IMR-90 (cell line): ENCODE results near the gene LRRC8B. TPM values are rescaled to one million over a fixed set of nuclear protein-coding genes. Genes with fewer than 3 reads are reported as not detected.

Experiments used
- ATAC-seq: fragments of 200-7000 bp; cut with Tn5 transposase; 2 replicates; pipeline ENCODE4 v1.9.1; 2020; ENCODE audit warnings: low read depth, mild to moderate bottlenecking, moderate library complexity
- BruUV-seq: library from RNA; stranded (reverse); fragments of 400-500 nt; replicated peaks from 2 replicates; lab custom pipeline; 2021; lab: Mats Ljungman, UMichigan
- CTCF ChIA-PET: fragments of 300-600 bp; formaldehyde crosslinking; extraction: SDS; loops from one replicate; lab custom pipeline; 2021; ENCODE audit warnings: antibody characterized with exemption; lab: Yijun Ruan, JAX
- POLR2A ChIA-PET: fragments of 300-600 bp; sonication (Branson Sonifier 250); formaldehyde crosslinking; loops from one replicate; lab custom pipeline; 2022; ENCODE audit warnings: antibody characterized with exemption; ENCODE audit not compliant: unreplicated experiment; lab: Charles Lee
- DNase-seq: peaks from one replicate; pipeline ENCODE4 v3.0.0; 2013
- H2AFZ ChIP-seq: replicated peaks from 2 replicates; pipeline ENCODE3; 2013; ENCODE audit warnings: low read length, mild to moderate bottlenecking; ENCODE audit not compliant: poor library complexity
- H2AK5ac ChIP-seq: 2 replicates; pipeline ENCODE4 v1.6.1; 2013; ENCODE audit warnings: low read depth, low read length, inconsistent platforms
- H2AK9ac ChIP-seq: replicated peaks from 2 replicates; pipeline ENCODE3; 2013; ENCODE audit warnings: mild to moderate bottlenecking, low read depth, low read length, moderate library complexity; ENCODE audit not compliant: poor library complexity
- H2BK120ac ChIP-seq: 2 replicates; pipeline ENCODE4 v1.6.1; 2013; ENCODE audit warnings: low read depth, low read length, inconsistent platforms
- H2BK15ac ChIP-seq: 3 replicates; pipeline ENCODE4 v1.6.1; 2013; ENCODE audit warnings: low read depth, low read length, inconsistent platforms
- H2BK20ac ChIP-seq: 2 replicates; pipeline ENCODE4 v1.6.1; 2013; ENCODE audit warnings: low read depth, mild to moderate bottlenecking, inconsistent platforms, low read length, moderate library complexity
- H2BK5ac ChIP-seq: 2 replicates; pipeline ENCODE4 v1.6.1; 2013; ENCODE audit warnings: mild to moderate bottlenecking, low read depth, low read length, inconsistent platforms; ENCODE audit not compliant: poor library complexity, severe bottlenecking
- H3K14ac ChIP-seq: replicated peaks from 2 replicates; pipeline ENCODE4 v1.6.1; 2013; ENCODE audit warnings: low read depth, low read length, inconsistent platforms
- H3K18ac ChIP-seq: 2 replicates; pipeline ENCODE4 v1.6.1; 2013; ENCODE audit warnings: low read depth, low read length, control low read depth
- H3K23ac ChIP-seq: 2 replicates; pipeline ENCODE4 v1.6.1; 2013; ENCODE audit warnings: low read depth, low read length, inconsistent platforms
- H3K27ac ChIP-seq: 2 replicates; pipeline ENCODE4 v1.5.1; 2013; ENCODE audit warnings: mild to moderate bottlenecking, control low read depth, low read length; ENCODE audit not compliant: insufficient read depth
- H3K27me3 ChIP-seq: 2 replicates; pipeline ENCODE4 v1.6.1; 2013; ENCODE audit warnings: low read length; ENCODE audit not compliant: control insufficient read depth, insufficient read depth
- H3K36me3 ChIP-seq: 2 replicates; pipeline ENCODE4 v1.6.1; 2013; ENCODE audit warnings: low read length, mixed read lengths; ENCODE audit not compliant: control insufficient read depth, insufficient read depth
- H3K4ac ChIP-seq: 2 replicates; pipeline ENCODE4 v1.6.1; 2013; ENCODE audit warnings: low read depth, low read length, inconsistent platforms
- H3K4me1 ChIP-seq: 2 replicates; pipeline ENCODE4 v1.6.1; 2013; ENCODE audit warnings: low read length, mixed read lengths; ENCODE audit not compliant: control insufficient read depth, insufficient read depth
- H3K4me2 ChIP-seq: 2 replicates; pipeline ENCODE4 v1.6.1; 2013; ENCODE audit warnings: low read depth, mild to moderate bottlenecking, control low read depth, low read length, moderate library complexity
- H3K4me3 ChIP-seq: 2 replicates; pipeline ENCODE4 v1.5.1; 2013; ENCODE audit warnings: low read depth, mild to moderate bottlenecking, control low read depth, low read length, moderate library complexity; ENCODE audit not compliant: insufficient read depth
- H3K56ac ChIP-seq: 2 replicates; pipeline ENCODE4 v1.6.1; 2013; ENCODE audit warnings: low read length, inconsistent platforms; ENCODE audit not compliant: insufficient read depth; ENCODE audit errors: extremely low read depth
- H3K79me1 ChIP-seq, 2 experiments: 2 replicates each; pipeline ENCODE4 v1.6.1; 2013; ENCODE audit warnings: low read length in 2 of 2, inconsistent platforms in 1 of 2, low read depth in 1 of 2
- H3K9ac ChIP-seq: 2 replicates; pipeline ENCODE4 v1.6.1; 2013; ENCODE audit warnings: low read depth, low read length, control low read depth
- H3K9me1 ChIP-seq: 2 replicates; pipeline ENCODE4 v1.6.1; 2013; ENCODE audit warnings: low read length, inconsistent platforms; ENCODE audit not compliant: insufficient read depth
- H3K9me3 ChIP-seq: 2 replicates; pipeline ENCODE4 v1.6.1; 2013; ENCODE audit warnings: low read length; ENCODE audit not compliant: control insufficient read depth, insufficient read depth
- H4K20me1 ChIP-seq: 2 replicates; pipeline ENCODE4 v1.6.1; 2013; ENCODE audit warnings: low read length, inconsistent platforms; ENCODE audit not compliant: insufficient read depth
- H4K5ac ChIP-seq: 2 replicates; pipeline ENCODE4 v1.6.1; 2013; ENCODE audit warnings: mild to moderate bottlenecking, low read depth, low read length, control low read depth
- H4K8ac ChIP-seq, 2 experiments: 2 replicates each; pipeline ENCODE4 v1.6.1; 2013; ENCODE audit warnings: low read depth in 2 of 2, low read length in 2 of 2, control low read depth in 1 of 2, inconsistent platforms in 1 of 2
- H4K91ac ChIP-seq: 2 replicates; pipeline ENCODE4 v1.6.1; 2013; ENCODE audit warnings: low read depth, low read length, inconsistent platforms; ENCODE audit not compliant: insufficient read depth
- BHLHE40 ChIP-seq: fragments of 150-350 bp; IDR thresholded peaks from 2 replicates; pipeline ENCODE4 v1.6.1; 2016; ENCODE audit warnings: mild to moderate bottlenecking, low read depth, low read length
- CEBPB ChIP-seq: IDR thresholded peaks from 2 replicates; pipeline ENCODE4 v1.6.1; 2012; ENCODE audit warnings: low read depth, low read length, improper control_type of control experiment
- CTCF ChIP-seq: conservative IDR thresholded peaks from 2 replicates; pipeline ENCODE4 v1.5.1; 2012; ENCODE audit warnings: mild to moderate bottlenecking, low read depth, low read length, improper control_type of control experiment
- ELK1 ChIP-seq: fragments of 150-350 bp; IDR thresholded peaks from 2 replicates; pipeline ENCODE4 v1.6.1; 2016; ENCODE audit warnings: low read depth, mild to moderate bottlenecking, low read length, moderate library complexity, borderline replicate concordance
- FOS ChIP-seq: fragments of 150-350 bp; IDR thresholded peaks from 2 replicates; pipeline ENCODE4 v1.6.1; 2016; ENCODE audit warnings: low read depth, low read length
- NFE2L2 ChIP-seq: fragments of 150-350 bp; IDR thresholded peaks from 2 replicates; pipeline ENCODE4 v1.6.1; 2016; ENCODE audit warnings: low read depth, mild to moderate bottlenecking, low read length
- RCOR1 ChIP-seq: IDR thresholded peaks from 2 replicates; pipeline ENCODE4 v1.6.1; 2012; ENCODE audit warnings: mild to moderate bottlenecking, low read length, improper control_type of control experiment; ENCODE audit not compliant: insufficient replicate concordance
- RFX5 ChIP-seq: IDR thresholded peaks from 2 replicates; pipeline ENCODE4 v1.8.0; 2012; ENCODE audit warnings: low read depth, mild to moderate bottlenecking, low read length, moderate library complexity
- SMC3 ChIP-seq: fragments of 150-350 bp; IDR thresholded peaks from 2 replicates; pipeline ENCODE4 v1.6.1; 2016; ENCODE audit warnings: low read depth, mild to moderate bottlenecking, antibody characterized with exemption, low read length, moderate library complexity
- USF2 ChIP-seq: fragments of 150-350 bp; IDR thresholded peaks from 2 replicates; pipeline ENCODE4 v1.6.1; 2017; ENCODE audit warnings: mild to moderate bottlenecking, antibody characterized with exemption, low read length, low read depth
- WGBS, 2 experiments: methylation state at CpG; one replicate each; pipeline versions ENCODE4 v1.1.5 to v1.1.7; 2013; ENCODE audit warnings: missing lambda C conversion rate in 2 of 2; ENCODE audit not compliant: insufficient read length in 1 of 2; ENCODE audit errors: extremely low coverage in 2 of 2; 5-methylcytosine and 5-hydroxymethylcytosine counted together
- dilution Hi-C: fragments of 300-500 bp; cut with HindIII; formaldehyde crosslinking; loops from one replicate; pipeline ENCODE4 v1.14.3; 2018; ENCODE audit warnings: low sequenced_read_pairs; ENCODE audit not compliant: unreplicated experiment
- in situ Hi-C: fragments of 300-500 bp; cut with MboI; formaldehyde crosslinking; loops from 3 replicates; pipeline ENCODE4 v1.14.3; 2019; ENCODE audit warnings: low sequenced_read_pairs, inconsistent platforms, mixed read lengths
- intact Hi-C: fragments of 100-400 bp; cut with micrococcal nuclease; formaldehyde crosslinking; loops from 2 replicates; pipeline ENCODE4 v1.10.0; 2022
- polyA plus RNA-seq, 3 experiments: library from polyadenylated mRNA; depleted of rRNA; stranded (reverse); fragments of >200 nt; gene quantifications; 2 replicates each; pipeline ENCODE4 v1.2.3, GENCODE V29; 2012; ENCODE audit warnings: low replicate concordance in 1 of 3
- total RNA-seq: library from RNA; depleted of rRNA; stranded (reverse); fragments of >200 nt; gene quantifications from 2 replicates; pipeline ENCODE4 v1.2.3, GENCODE V29; 2012

The LRRC8B gene
- total and polyA plus RNA-seq, 2 of the 4 experiments (the other 2 are of a cell fraction): 0.74 to 1.8 TPM

DNA sequence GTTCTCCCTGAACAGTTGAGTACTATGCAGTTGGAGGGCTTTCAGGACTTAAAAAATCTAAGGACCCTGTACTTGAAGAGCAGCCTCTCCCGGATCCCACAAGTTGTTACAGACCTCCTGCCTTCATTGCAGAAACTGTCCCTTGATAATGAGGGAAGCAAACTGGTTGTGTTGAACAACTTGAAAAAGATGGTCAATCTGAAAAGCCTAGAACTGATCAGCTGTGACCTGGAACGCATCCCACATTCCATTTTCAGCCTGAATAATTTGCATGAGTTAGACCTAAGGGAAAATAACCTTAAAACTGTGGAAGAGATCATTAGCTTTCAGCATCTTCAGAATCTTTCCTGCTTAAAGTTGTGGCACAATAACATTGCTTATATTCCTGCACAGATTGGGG lies 59.6 kb downstream of the LRRC8B start:
- H2BK20ac ChIP-seq: no peak overlapping the region
- no peak overlapping the region for H3K4me3 ChIP-seq
- no CpG with 5 or more reads among the region's 2 CpGs for WGBS, 2 experiments
- no peak overlapping the region for H3K14ac ChIP-seq
- in situ Hi-C loops: no loop called here
- CTCF ChIA-PET: no interaction called here
- DNase-seq (no peak), ATAC-seq (no peak)
- no peak overlapping the region for H4K8ac ChIP-seq
- H3K4me1 ChIP-seq: no peaks in the 10 kb centered on the region
- intact Hi-C loops: no loop called here
- no peak overlapping the region for H3K18ac ChIP-seq
- dilution Hi-C loops: loop anchor here (25.0 kb wide), 1 partner anchor 97 kb away; no protein-coding TSS in a partner anchor
- no peak overlapping the region for H2BK15ac ChIP-seq
- H3K4me2 ChIP-seq: no peak overlapping the region
- H2BK120ac ChIP-seq: no peak overlapping the region
- H3K56ac ChIP-seq: no peak overlapping the region
- no peaks in the 10 kb centered on the region for H3K9me1 ChIP-seq
- no peak overlapping the region for H2BK5ac ChIP-seq
- H3K79me1 ChIP-seq: no peaks in the 10 kb centered on the region
- TF ChIP-seq NFE2L2: no peak
- TF ChIP-seq RCOR1: no peak
- no peak for TF ChIP-seq CTCF
- no peak for TF ChIP-seq BHLHE40
- TF ChIP-seq CEBPB: no peak
- no peak for TF ChIP-seq USF2
- TF ChIP-seq RFX5: no peak
- TF ChIP-seq ELK1: no peak
- no peak for TF ChIP-seq SMC3
- TF ChIP-seq FOS: no peak
- no peak overlapping the region for H4K91ac ChIP-seq
- no peak overlapping the region for H2AK9ac ChIP-seq
- no peak overlapping the region for H3K9ac ChIP-seq
- H3K36me3 ChIP-seq: no peaks in the 10 kb centered on the region
- H3K27me3 ChIP-seq: no peaks in the 10 kb centered on the region
- no TSS peak for BruUV-seq
- H3K23ac ChIP-seq: no peak overlapping the region
- H3K4ac ChIP-seq: no peak overlapping the region
- no peaks in the 10 kb centered on the region for H4K20me1 ChIP-seq
- H3K27ac ChIP-seq: no peak overlapping the region
- POLR2A ChIA-PET: no interaction called here
- H2AK5ac ChIP-seq: no peak overlapping the region
- H3K9me3 ChIP-seq: no peaks in the 10 kb centered on the region
- no peak overlapping the region for H4K5ac ChIP-seq
- no peak overlapping the region for H2AFZ ChIP-seq
